B cell (primary cell): Measurements from ENCODE around the gene TREML2.

Experiments used
- EZH2 ChIP-seq: IDR thresholded peaks from 2 replicates; pipeline ENCODE4 v1.6.1; 2012; ENCODE audit warnings: borderline replicate concordance, low read depth, mild to moderate bottlenecking, moderate library complexity, low read length; ENCODE audit not compliant: insufficient read depth, poor library complexity, severe bottlenecking
- TF ChIP-seq, protein P1 (sequence below): fragments of 200-600 bp; IDR thresholded peaks from one replicate; pipeline ENCODE4 v1.8.0; 2022; ENCODE audit warnings: antibody characterized with exemption, mild to moderate bottlenecking

DNA sequence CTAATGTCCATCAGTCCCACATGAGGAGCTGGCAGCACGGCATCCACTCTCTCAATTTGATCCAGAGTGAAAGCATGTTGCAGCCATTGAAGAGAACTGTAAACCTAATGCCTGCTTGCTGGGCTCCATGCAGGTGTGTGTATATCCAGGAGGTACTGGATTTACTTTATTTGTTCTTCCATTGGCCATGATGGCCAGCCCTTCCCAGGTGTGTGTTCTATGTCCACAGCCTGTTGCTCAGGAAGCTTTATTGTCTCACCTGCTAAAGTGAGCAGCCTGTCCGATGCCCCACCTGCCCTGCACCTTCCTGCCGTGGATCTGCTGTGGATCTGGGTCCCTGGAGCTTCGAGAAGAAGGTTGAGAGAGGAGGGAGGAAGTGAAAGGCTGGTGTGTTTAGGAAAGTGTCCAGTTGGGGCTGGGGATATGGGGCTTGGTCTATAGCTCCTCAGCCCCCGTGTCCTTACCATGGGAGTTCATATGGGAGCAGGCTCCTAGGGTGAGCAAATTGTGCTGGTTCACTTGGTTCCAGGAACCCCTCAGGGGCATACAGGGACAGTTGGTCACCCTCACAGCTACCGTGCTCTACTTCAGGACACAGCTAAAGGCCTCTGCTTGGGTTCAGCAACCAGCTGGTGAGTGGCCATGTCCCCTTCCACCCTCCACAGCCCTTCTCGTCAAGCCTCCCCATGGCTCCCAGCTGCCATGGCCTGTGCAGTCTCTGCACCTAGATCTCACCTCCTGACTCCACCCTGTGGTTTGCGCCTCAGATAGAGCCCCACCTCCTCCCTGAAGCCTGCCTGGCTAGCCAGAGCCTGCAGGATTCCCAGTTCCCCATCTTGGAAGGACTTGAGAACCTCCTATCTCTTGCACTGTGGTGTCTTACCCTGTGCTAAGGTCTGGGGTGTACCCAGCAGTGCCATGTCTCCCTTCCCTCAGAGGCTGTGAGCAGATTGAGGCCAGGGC, 12.7 kb downstream of the TREML2 start:
- TF ChIP-seq, protein P1, sequence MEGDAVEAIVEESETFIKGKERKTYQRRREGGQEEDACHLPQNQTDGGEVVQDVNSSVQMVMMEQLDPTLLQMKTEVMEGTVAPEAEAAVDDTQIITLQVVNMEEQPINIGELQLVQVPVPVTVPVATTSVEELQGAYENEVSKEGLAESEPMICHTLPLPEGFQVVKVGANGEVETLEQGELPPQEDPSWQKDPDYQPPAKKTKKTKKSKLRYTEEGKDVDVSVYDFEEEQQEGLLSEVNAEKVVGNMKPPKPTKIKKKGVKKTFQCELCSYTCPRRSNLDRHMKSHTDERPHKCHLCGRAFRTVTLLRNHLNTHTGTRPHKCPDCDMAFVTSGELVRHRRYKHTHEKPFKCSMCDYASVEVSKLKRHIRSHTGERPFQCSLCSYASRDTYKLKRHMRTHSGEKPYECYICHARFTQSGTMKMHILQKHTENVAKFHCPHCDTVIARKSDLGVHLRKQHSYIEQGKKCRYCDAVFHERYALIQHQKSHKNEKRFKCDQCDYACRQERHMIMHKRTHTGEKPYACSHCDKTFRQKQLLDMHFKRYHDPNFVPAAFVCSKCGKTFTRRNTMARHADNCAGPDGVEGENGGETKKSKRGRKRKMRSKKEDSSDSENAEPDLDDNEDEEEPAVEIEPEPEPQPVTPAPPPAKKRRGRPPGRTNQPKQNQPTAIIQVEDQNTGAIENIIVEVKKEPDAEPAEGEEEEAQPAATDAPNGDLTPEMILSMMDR, result no peak
- TF ChIP-seq EZH2, result no peak
